HFF-Myc (cell line): Measurements from ENCODE around the gene NXF1.

Source experiments
- DNase-seq: peaks from one replicate; pipeline ENCODE4 v3.0.0-alpha.2; 2011; ENCODE audit warnings: low read depth; ENCODE audit errors: extremely low read depth
- H3K4me3 ChIP-seq: replicated peaks from 2 replicates; pipeline ENCODE4 v1.5.1; 2011; ENCODE audit warnings: low read depth, mild to moderate bottlenecking, control low read depth, low read length
- CTCF ChIP-seq: IDR thresholded peaks from 2 replicates; pipeline ENCODE4 v1.5.1; 2012; ENCODE audit warnings: mild to moderate bottlenecking, low read depth, low read length, control low read depth; ENCODE audit errors: missing control alignments

NXF1 gene

DNA sequence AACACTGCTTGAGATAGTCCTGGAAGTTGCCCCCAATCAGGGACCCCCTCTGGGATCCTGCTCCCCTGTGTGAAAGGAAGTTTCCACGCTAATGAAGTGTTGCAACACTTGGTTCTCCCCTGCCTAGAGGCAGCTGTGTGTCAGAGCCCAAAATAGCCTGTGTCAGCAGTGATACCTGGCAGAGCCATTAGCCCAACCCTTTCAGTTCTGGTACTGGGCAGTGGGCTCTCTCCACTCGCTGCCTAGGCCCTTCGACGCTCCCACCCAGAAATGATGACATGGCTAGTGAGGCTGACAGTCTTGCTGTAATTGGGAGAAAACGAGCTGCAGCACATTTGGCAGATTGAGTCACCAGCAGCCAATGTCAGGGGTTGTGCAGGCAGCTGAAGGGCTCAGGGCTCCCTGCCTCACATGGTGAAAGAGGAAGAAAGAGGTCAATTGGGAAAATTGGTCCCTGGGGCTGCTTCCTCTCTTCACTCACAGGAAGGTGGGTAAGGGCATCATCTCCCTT, 1.4 kb upstream of the NXF1 start:
- no peak for DNase-seq
- no peak overlapping the region; the same call in 1 of the 2 replicates for H3K4me3 ChIP-seq
- no peak for TF ChIP-seq CTCF

- no peak for TF ChIP-seq CTCF
- DNase-seq = no peak
- peak overlapping the region; percentile 59 for H3K4me3 ChIP-seq
Measured at GRCh38 chr11:62805961-62806441, 761 bp upstream of the NXF1 start.

DNA sequence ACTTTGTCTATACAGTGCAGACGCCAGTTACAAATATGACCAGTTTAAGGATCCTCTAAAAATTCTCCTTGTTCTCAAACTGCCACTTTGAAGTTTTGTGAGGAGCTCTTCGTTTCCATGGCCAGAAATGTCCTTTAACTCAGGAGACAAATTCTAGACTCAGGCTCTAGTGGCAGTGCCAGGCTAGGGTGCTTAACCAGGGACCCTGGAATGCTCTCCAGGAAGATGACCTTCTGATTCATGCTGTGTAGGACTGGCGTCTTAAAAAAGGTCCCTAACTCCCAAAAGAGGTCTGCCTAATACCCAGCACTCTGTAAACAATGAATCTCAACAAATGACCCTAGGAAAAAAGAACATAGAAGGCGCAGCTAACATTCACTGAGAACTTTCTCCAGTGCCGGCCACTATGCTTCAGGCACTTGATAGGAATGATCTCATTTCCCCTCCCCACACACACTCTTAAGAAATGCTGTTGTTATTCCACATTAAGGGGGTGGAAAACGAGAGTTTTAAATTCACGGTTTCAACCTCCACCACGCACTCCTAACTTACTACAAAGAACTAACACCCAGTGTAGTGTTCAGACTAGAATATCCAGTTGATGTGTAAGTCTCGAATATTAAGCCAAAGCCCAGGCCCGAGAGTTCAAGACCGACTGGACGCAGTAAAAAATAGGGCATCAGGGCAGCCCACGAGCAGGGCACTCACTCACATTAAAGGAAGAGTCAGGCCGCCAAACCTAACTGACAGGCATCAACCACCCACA, 747 bp downstream of the NXF1 start:
- no peak for TF ChIP-seq CTCF
- peak overlapping the region; percentile 59 for H3K4me3 ChIP-seq
- DNase-seq = no peak

- DNase-seq = no peak
- H3K4me3 ChIP-seq = no peak overlapping the region
- TF ChIP-seq CTCF = no peak
Measured at GRCh38 chr11:62801071-62801470, 4.2 kb downstream of the NXF1 start.

GRCh38 chr11:62799486-62799885, 5.8 kb downstream of the NXF1 start:
- TF ChIP-seq CTCF = no peak
- DNase-seq = no peak

DNA sequence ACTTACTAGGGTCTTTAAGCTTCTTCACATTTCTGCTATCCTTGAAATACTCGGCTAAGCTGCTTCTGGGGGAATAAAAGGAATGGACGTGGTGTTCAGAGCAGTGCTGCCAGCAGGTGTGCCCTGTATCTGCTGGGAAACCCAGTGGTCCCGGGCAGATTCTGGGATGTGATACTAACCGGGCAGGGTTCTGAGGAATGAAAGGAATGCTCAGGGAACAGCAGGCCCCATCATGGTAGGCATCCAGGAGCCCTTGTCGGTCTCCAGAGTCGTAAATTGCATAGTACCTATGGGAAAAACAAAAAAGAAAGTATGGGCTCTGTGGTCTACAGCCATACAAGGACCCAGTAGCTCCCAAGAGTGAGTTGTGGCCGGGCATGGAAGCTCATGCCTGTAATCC, 9.0 kb downstream of the NXF1 start:
- no peak for DNase-seq
- no peak overlapping the region for H3K4me3 ChIP-seq
- TF ChIP-seq CTCF = no peak

More at GRCh38 chr11:62799486-62799885, 5.8 kb downstream of the NXF1 start:
- H3K4me3 ChIP-seq = no peak overlapping the region
